Neural cell (in vitro differentiated cells): Measurements from ENCODE around the gene COX15. TPM values are rescaled to one million over a fixed set of nuclear protein-coding genes. Genes with fewer than 3 reads are reported as not detected.

Experiments used
- H2AFZ ChIP-seq: fragments of 200-600, 300-800 bp; sonication (generic), shearing (Covaris generic); 2 replicates; pipeline ENCODE4 v1.6.0; 2014; ENCODE audit warnings: low read depth, mild to moderate bottlenecking, antibody characterized with exemption, low read length, moderate library complexity
- H3F3A ChIP-seq: fragments of 200-600 bp; shearing (Covaris generic); 2 replicates; pipeline ENCODE4 v1.6.1; 2016; ENCODE audit warnings: mild to moderate bottlenecking, moderate library complexity, mixed read lengths, antibody characterized with exemption, low read length; ENCODE audit not compliant: insufficient read depth, poor library complexity, severe bottlenecking
- H3K27ac ChIP-seq: fragments of 200-600, 300-800 bp; sonication (generic), shearing (Covaris generic); 2 replicates; pipeline ENCODE4 v1.5.1; 2014; ENCODE audit warnings: mild to moderate bottlenecking, low read length, moderate library complexity
- H3K27me3 ChIP-seq: fragments of 300-800, 200-600 bp; sonication (generic), shearing (Covaris generic); 2 replicates; pipeline ENCODE4 v1.6.0; 2014; ENCODE audit warnings: mild to moderate bottlenecking, low read depth, low read length, moderate library complexity; ENCODE audit not compliant: insufficient read depth
- H3K36me3 ChIP-seq: fragments of 300-800, 200-600 bp; sonication (generic), shearing (Covaris generic); 2 replicates; pipeline ENCODE4 v1.5.1; 2014; ENCODE audit warnings: mild to moderate bottlenecking, antibody characterized with exemption, low read length, moderate library complexity; ENCODE audit not compliant: insufficient read depth
- H3K4me2 ChIP-seq: fragments of 300-800, 200-600 bp; sonication (generic), shearing (Covaris generic); 2 replicates; pipeline ENCODE4 v1.6.0; 2014; ENCODE audit warnings: mild to moderate bottlenecking, low read length
- H3K4me3 ChIP-seq: fragments of 300-800, 200-600 bp; sonication (generic), shearing (Covaris generic); 2 replicates; pipeline ENCODE4 v1.5.1; 2014; ENCODE audit warnings: mild to moderate bottlenecking, low read length, moderate library complexity
- H3K79me2 ChIP-seq: fragments of 200-600 bp; shearing (Covaris generic); replicated peaks from 2 replicates; pipeline ENCODE4 v1.6.0; 2014; ENCODE audit warnings: mild to moderate bottlenecking, low read length, moderate library complexity; ENCODE audit not compliant: insufficient read depth
- H3K9ac ChIP-seq: fragments of 300-800, 200-600 bp; sonication (generic), shearing (Covaris generic); 2 replicates; pipeline ENCODE4 v1.6.1; 2016; ENCODE audit warnings: mild to moderate bottlenecking, low read length, mixed read lengths
- H3K9me2 ChIP-seq: fragments of 200-600 bp; shearing (Covaris generic); 2 replicates; pipeline ENCODE4 v1.6.1; 2016; ENCODE audit warnings: mild to moderate bottlenecking, low read length, mixed read lengths; ENCODE audit not compliant: insufficient read depth
- H3K9me3 ChIP-seq: fragments of 200-600, 300-800 bp; sonication (generic), shearing (Covaris generic); 2 replicates; pipeline ENCODE4 v1.6.1; 2016; ENCODE audit warnings: mild to moderate bottlenecking, mixed run types, low read length, moderate library complexity, mixed read lengths
- H4K20me1 ChIP-seq: fragments of 200-600 bp; shearing (Covaris generic); 2 replicates; pipeline ENCODE4 v1.6.1; 2016; ENCODE audit warnings: mild to moderate bottlenecking, mixed run types; ENCODE audit not compliant: insufficient read depth
- CTCF ChIP-seq: fragments of 450-650 bp; IDR thresholded peaks from 2 replicates; pipeline ENCODE4 v1.5.1; 2014; ENCODE audit warnings: antibody characterized with exemption, mild to moderate bottlenecking, moderate library complexity; ENCODE audit not compliant: poor library complexity, severe bottlenecking
- EP300 ChIP-seq: fragments of 450-650 bp; conservative IDR thresholded peaks from 2 replicates; pipeline ENCODE4 v1.6.1; 2014; ENCODE audit warnings: antibody characterized with exemption, mild to moderate bottlenecking, moderate library complexity; ENCODE audit not compliant: poor library complexity, severe bottlenecking
- EZH2 ChIP-seq: fragments of 200-600, 300-800 bp; shearing (Covaris generic), sonication (generic); IDR thresholded peaks from 2 replicates; pipeline ENCODE4 v1.6.1; 2014; ENCODE audit warnings: antibody characterized with exemption, low read length, borderline replicate concordance, mild to moderate bottlenecking; ENCODE audit not compliant: insufficient read depth, poor library complexity, severe bottlenecking
- MXI1 ChIP-seq: fragments of 450-650 bp; conservative IDR thresholded peaks from 2 replicates; pipeline ENCODE4 v1.6.1; 2014; ENCODE audit warnings: antibody characterized with exemption, mild to moderate bottlenecking; ENCODE audit not compliant: poor library complexity, severe bottlenecking
- POLR2AphosphoS5 ChIP-seq: IDR thresholded peaks from 2 replicates; pipeline ENCODE4 v1.6.1; 2012
- RAD21 ChIP-seq: fragments of 450-650 bp; conservative IDR thresholded peaks from 2 replicates; pipeline ENCODE4 v1.6.1; 2014; ENCODE audit warnings: antibody characterized with exemption, mild to moderate bottlenecking, moderate library complexity
- REST ChIP-seq: IDR thresholded peaks from 2 replicates; pipeline ENCODE4 v1.6.1; 2012; ENCODE audit warnings: borderline replicate concordance
- SMC3 ChIP-seq: fragments of 450-650 bp; conservative IDR thresholded peaks from 2 replicates; pipeline ENCODE4 v1.6.1; 2014; ENCODE audit warnings: antibody characterized with exemption, mild to moderate bottlenecking, moderate library complexity; ENCODE audit not compliant: poor library complexity
- TAF1 ChIP-seq: IDR thresholded peaks from 2 replicates; pipeline ENCODE4 v1.6.1; 2012; ENCODE audit warnings: low read depth
- polyA plus RNA-seq: library from polyadenylated mRNA; depleted of rRNA; stranded (reverse); fragments of >200 nt; gene quantifications from 2 replicates; pipeline ENCODE4 v1.2.3, GENCODE V29; 2014

The COX15 gene
- polyA plus RNA-seq, 1 donor from 2014 or later = 42.3 TPM

DNA sequence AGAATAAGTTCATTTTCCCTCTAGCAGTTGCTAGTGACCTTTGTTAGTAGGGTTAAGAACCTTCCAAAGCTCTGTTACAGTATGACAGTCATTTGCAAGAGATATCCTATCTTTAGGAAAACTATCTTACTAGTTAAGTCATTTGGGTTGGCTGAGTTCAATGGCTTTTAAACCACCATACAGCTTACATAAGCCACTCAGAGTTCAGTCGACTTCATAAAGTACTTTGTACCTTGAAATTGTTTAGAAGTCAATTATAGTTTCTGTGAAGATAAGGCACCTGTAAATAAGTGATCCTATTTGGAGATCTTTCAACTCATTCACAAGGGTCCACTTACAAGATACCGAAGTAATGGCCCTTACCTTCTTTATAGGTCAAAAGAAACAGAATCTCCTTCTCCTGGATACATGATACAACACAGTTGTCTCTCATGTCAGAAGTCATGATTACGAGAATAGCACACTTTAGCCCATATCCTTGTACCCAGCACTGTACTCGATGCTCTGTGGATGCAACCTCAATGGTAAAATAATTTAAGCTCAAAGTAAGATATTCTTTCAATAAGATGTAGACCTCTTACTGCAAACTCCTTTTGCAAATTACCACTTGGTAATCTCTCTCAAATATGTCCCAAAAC lies 38.6 kb upstream of the COX15 start:
- Histone ChIP-seq H3K9me3 (no peaks in the 10 kb centered on the region), H3K4me2 (no peak overlapping the region), H3F3A (no peaks in the 10 kb centered on the region), H3K27me3 (no peaks in the 10 kb centered on the region), H3K36me3 (no peaks in the 10 kb centered on the region), H3K9me2 (no peaks in the 10 kb centered on the region), H4K20me1 (no peaks in the 10 kb centered on the region), H3K27ac (no peak overlapping the region), H3K79me2 (no peaks in the 10 kb centered on the region), H3K4me3 (no peak overlapping the region), H2AFZ (no peak overlapping the region), H3K9ac (no peak overlapping the region)
- TF ChIP-seq TAF1 = no peak
- no peak for TF ChIP-seq MXI1
- TF ChIP-seq SMC3 = no peak
- no peak for TF ChIP-seq REST
- TF ChIP-seq POLR2AphosphoS5 = no peak
- no peak for TF ChIP-seq EZH2
- no peak for TF ChIP-seq CTCF
- TF ChIP-seq EP300 = no peak
- no peak for TF ChIP-seq RAD21

DNA sequence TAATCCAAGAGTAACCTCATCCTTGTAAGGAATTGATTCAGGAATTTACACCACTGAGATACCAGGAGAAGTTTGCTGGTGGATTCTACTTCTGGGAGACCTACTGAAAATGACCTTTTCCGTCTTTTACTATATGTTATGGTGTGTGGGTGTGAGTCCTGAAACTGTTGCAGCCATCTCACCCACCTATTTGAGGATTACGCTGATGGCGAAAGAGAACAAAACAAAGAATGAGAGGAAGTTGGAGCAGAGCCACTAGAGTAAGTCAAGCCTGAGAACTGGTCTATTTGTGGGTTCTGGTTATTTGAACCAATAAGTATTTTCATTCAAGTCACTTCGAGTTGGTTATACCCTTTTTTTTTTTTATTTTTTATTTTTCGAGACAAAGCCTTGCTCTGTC lies 37.8 kb upstream of the COX15 start:
- no peak overlapping the region for H2AFZ ChIP-seq
- no peaks in the 10 kb centered on the region for H3F3A ChIP-seq
- H3K9me3 ChIP-seq = no peaks in the 10 kb centered on the region
- TF ChIP-seq REST (no peak), MXI1 (no peak), EP300 (no peak), EZH2 (no peak), SMC3 (no peak), POLR2AphosphoS5 (no peak), TAF1 (no peak), RAD21 (no peak), CTCF (no peak)
- H3K4me3 ChIP-seq = no peak overlapping the region
- no peaks in the 10 kb centered on the region for H4K20me1 ChIP-seq
- H3K79me2 ChIP-seq = no peaks in the 10 kb centered on the region
- H3K9me2 ChIP-seq = no peaks in the 10 kb centered on the region
- no peak overlapping the region for H3K4me2 ChIP-seq
- H3K36me3 ChIP-seq = no peaks in the 10 kb centered on the region
- H3K9ac ChIP-seq = no peak overlapping the region
- H3K27ac ChIP-seq = no peak overlapping the region
- no peaks in the 10 kb centered on the region for H3K27me3 ChIP-seq
